MM.1S (cell line): ENCODE data around the gene TINAG.

Experiments used
- EZH2 ChIP-seq: fragments of 300-600 bp; sonication (generic); optimal IDR thresholded peaks from 2 replicates; pipeline ENCODE3; 2017; ENCODE audit warnings: low read depth, mild to moderate bottlenecking, antibody characterized with exemption, low read length, mixed read lengths
- EZH2phosphoT487 ChIP-seq: fragments of 300-600 bp; sonication (generic); IDR thresholded peaks from 2 replicates; pipeline ENCODE4 v1.6.1; 2018; ENCODE audit warnings: antibody characterized with exemption, low read length

- TF ChIP-seq EZH2phosphoT487 (no peak), EZH2 (no peak)
Measured at GRCh38 chr6:54273214-54273820, 34.9 kb upstream of the TINAG start.
